Right atrium auricular region (tissue), 2 donors: ENCODE measurements around the gene TMEM222. TPM values are rescaled to one million over a fixed set of nuclear protein-coding genes. Genes with fewer than 3 reads are reported as not detected.

Experiments
- DNase-seq: peaks from one replicate; pipeline ENCODE4 v3.0.0-alpha.2; 2019; ENCODE audit warnings: low spot score
- H3K27ac ChIP-seq, 2 donors: fragments of 200-600 bp; sonication (generic); 1 replicate in 1 of 2; 2 replicates in 1 of 2; pipeline ENCODE4 v1.5.1; 2016 to 2019
- H3K27me3 ChIP-seq, 2 donors: fragments of 200-600 bp; sonication (generic); one replicate each; pipeline versions ENCODE4 v1.5.1 to v1.6.0; 2017 to 2019
- H3K36me3 ChIP-seq: fragments of 200-600 bp; sonication (generic); one replicate; pipeline ENCODE4 v1.5.1; 2016
- H3K4me1 ChIP-seq, 2 donors: fragments of 200-600 bp; sonication (generic); one replicate each; pipeline versions ENCODE4 v1.5.1 to v1.6.0; 2017 to 2019
- H3K4me3 ChIP-seq, 2 donors: fragments of 200-600 bp; sonication (generic); 1 replicate in 1 of 2; 2 replicates in 1 of 2; pipeline ENCODE4 v1.5.1; 2017 to 2019; ENCODE audit warnings: mild to moderate bottlenecking in 1 of 2, moderate library complexity in 1 of 2
- H3K9me3 ChIP-seq, 2 donors: fragments of 200-600 bp; sonication (generic); one replicate each; pipeline ENCODE4 v1.5.1; 2019
- total RNA-seq, 2 donors: library from RNA; depleted of rRNA; stranded (reverse); fragments of >200 nt; gene quantifications; one replicate each; pipeline ENCODE4 v1.1.0, GENCODE V29; 2016
- TF ChIP-seq, protein P1 (sequence below), 2 donors: fragments of 200-600 bp; sonication (generic); IDR thresholded peaks; one replicate each; pipeline ENCODE4 v1.5.1; 2019; ENCODE audit warnings: antibody characterized with exemption in 2 of 2

TMEM222 gene
- total RNA-seq, 2 donors from 2014 or later: 13.6 to 24.3 TPM

DNA sequence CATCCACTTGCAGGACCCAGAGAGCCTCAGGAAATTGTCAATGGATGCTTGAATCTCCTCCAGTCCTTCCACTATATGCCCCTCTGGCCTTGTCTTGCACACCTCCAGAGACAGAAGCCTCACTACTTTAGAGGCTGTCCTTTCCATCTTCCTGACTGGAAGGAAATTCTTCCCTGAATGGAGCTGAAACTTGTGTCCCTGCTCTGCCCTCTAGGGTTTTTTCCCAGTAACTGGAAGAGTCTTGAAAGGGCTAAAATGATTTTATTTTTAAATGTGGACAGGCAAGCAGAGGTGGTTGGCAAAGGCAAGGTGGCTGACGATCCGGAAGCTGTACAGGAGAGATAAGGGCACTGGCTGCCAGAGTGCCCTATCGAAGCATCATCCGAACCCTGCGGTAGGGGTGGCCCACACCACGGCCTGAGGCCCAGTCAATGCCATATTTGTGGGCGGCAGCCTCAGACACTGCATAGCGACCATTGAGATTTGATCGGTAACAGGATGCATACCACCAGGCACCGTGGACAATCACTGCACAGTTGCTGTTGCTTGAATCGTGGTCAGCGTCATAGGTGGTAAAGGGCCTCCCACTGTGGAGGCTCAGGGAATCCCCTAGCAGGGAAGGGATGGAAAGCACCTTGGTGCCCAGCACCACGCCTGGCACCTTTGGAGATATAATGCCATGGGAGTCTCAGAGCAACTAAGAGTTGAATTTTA lies 47.1 kb downstream of the TMEM222 start:
- Histone ChIP-seq H3K36me3 (peaks cover 8% of the 10 kb centered on the region), H3K4me3 (no peak overlapping the region), H3K27ac (peak overlapping the region; percentile 11 to 39), H3K9me3 (no peaks in the 10 kb centered on the region), H3K4me1 (peaks cover 0 to 40% of the 10 kb centered on the region in 2 donors), H3K27me3 (no peaks in the 10 kb centered on the region)
- TF ChIP-seq, protein P1, sequence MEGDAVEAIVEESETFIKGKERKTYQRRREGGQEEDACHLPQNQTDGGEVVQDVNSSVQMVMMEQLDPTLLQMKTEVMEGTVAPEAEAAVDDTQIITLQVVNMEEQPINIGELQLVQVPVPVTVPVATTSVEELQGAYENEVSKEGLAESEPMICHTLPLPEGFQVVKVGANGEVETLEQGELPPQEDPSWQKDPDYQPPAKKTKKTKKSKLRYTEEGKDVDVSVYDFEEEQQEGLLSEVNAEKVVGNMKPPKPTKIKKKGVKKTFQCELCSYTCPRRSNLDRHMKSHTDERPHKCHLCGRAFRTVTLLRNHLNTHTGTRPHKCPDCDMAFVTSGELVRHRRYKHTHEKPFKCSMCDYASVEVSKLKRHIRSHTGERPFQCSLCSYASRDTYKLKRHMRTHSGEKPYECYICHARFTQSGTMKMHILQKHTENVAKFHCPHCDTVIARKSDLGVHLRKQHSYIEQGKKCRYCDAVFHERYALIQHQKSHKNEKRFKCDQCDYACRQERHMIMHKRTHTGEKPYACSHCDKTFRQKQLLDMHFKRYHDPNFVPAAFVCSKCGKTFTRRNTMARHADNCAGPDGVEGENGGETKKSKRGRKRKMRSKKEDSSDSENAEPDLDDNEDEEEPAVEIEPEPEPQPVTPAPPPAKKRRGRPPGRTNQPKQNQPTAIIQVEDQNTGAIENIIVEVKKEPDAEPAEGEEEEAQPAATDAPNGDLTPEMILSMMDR (IDR thresholded peaks at IDR 0.05): peak in 1 of 2 donors; percentile 41
- no peak for DNase-seq

DNA sequence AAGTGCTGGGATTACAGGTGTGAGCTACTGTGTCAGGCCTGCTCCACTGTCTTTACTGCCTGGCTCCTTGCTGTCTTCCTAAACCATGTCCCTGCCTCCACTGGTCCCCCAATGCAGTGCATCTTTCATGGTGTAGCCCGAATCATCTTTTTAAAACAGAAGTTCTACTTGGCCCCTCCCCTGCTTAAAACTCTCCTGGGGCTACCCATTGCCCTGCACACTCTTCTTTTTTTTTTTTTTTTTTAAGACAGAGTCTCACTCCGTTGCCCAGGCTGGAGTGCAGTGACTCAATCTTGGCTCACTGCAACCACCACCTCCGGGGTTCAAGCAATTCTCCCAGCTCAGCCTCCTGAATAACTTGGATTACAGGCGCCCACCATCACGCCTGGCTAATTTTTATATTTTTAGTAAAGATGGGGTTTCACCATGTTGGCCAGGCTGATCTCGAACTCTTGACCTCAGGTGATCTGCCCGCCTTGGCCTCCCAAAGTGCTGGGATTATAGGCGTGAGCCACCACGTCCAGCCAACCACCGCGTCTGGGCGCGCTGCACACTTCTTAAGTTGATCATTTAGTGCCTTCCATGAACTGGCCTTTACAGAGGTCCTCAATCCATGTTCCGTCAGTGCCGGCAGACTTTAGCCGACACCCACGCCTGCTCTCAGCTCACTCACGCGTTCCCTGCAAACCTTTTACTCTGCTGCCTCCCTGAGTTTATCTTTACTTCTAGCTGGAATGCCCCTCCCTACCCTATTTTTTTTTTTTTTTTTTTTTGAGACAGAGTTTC lies 50.3 kb downstream of the TMEM222 start:
- no peak overlapping the region for H3K27ac ChIP-seq
- TF ChIP-seq, protein P1 (IDR thresholded peaks at IDR 0.05): no peak
- H3K4me3 ChIP-seq: no peak overlapping the region
- no peaks in the 10 kb centered on the region for H3K36me3 ChIP-seq
- no peaks in the 10 kb centered on the region for H3K27me3 ChIP-seq
- H3K4me1 ChIP-seq: peaks cover 0 to 23% of the 10 kb centered on the region in 2 donors
- no peak for DNase-seq
- H3K9me3 ChIP-seq: no peaks in the 10 kb centered on the region

DNA sequence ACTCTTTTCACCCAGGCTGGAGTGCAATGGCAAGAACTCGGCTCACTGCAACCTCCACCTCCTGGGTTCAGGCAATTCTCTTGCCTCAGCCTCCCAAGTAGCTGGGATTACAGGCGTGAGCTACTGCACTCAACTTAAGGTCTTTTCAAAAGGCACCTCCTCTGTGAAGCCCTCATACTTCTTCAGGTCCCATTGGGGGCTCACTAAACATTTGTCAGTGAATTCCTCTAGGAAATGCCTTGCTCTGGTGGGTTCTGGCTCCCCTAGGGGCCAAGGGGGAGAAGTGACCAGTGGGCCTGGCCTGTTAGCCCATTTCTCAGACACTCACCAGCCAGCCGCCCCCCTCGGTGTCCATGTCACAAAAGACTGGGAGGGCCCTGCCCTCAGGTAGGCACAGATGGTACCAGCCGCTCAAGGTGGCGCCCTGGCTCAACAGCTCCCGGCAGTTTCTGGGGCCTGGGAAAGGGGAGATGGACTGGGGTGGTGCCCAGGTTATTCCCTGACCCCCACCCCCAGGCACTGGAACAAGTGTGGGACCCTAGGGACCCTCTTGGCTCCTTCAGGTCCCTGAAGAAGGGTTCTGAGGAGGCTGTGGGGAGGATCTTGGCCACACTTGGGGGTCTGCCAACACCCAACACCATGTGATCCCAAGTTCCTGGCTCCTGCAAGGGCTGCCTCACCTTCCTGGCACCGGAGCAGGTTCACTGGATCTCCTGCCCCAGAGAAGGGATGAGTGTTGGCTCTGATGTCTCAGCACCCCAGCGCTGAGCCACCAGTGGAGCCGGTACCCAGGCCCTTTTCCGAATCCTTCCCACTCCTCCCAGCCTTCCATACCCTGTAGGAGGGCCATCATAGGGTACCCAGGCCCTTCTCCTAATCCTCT lies 51.1 kb downstream of the TMEM222 start:
- Histone ChIP-seq H3K27ac (peak overlapping the region; percentile 42 to 53), H3K9me3 (no peaks in the 10 kb centered on the region), H3K27me3 (no peaks in the 10 kb centered on the region), H3K4me1 (peaks cover 0 to 15% of the 10 kb centered on the region in 2 donors), H3K36me3 (no peaks in the 10 kb centered on the region), H3K4me3 (no peak overlapping the region)
- DNase-seq: no peak
- TF ChIP-seq, protein P1 (IDR thresholded peaks at IDR 0.05): no peak

- no peak for DNase-seq
- no peaks in the 10 kb centered on the region for H3K27me3 ChIP-seq
- H3K4me1 ChIP-seq: peaks cover 0 to under 1% of the 10 kb centered on the region in 2 donors
- H3K9me3 ChIP-seq: no peaks in the 10 kb centered on the region
- TF ChIP-seq, protein P1 (IDR thresholded peaks at IDR 0.05): no peak
- peak within 1 kb of the TSS; percentile 42 to 53 for H3K27ac ChIP-seq
- H3K4me3 ChIP-seq: no peak within 1 kb of the TSS
- H3K36me3 ChIP-seq: no peaks in the 10 kb centered on the region
These were observed 52.6 kb downstream of the TMEM222 start, which contains the start of gene FCN3 for GRCh38 chr1:27374362-27375086. Gene FCN3, minus strand, starts transcription at chr1:27374824. Its CDS starts 6 bp downstream, at chr1:27374818.
